Measurements from ENCODE around the gene CDKN2D.
"Not testable (repeated sequence)": the region's sequence is repeated elsewhere in the genome, so short reads cannot be mapped to it uniquely, and the experiment has no call there.

DNA sequence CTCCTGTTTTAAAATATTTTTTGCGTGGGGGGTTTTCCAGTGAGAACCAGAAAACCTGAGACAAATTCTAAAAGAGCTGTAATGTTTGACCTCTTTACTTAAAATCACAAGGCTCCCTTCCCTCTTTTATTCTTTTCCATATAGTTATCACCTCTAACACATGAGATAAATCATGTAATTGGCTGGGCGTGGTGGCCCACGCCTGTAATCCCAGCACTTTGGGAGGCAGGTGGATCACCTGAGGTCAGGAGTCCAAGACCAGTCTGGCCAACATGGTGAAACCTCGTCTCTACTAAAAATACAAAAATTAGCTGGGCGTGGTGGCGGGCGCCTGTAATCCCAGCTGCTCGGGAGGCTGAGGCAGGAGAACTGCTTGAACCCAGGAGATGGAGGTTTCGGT lies 17.8 kb downstream of the CDKN2D start:
- TF ChIP-seq, protein P1, sequence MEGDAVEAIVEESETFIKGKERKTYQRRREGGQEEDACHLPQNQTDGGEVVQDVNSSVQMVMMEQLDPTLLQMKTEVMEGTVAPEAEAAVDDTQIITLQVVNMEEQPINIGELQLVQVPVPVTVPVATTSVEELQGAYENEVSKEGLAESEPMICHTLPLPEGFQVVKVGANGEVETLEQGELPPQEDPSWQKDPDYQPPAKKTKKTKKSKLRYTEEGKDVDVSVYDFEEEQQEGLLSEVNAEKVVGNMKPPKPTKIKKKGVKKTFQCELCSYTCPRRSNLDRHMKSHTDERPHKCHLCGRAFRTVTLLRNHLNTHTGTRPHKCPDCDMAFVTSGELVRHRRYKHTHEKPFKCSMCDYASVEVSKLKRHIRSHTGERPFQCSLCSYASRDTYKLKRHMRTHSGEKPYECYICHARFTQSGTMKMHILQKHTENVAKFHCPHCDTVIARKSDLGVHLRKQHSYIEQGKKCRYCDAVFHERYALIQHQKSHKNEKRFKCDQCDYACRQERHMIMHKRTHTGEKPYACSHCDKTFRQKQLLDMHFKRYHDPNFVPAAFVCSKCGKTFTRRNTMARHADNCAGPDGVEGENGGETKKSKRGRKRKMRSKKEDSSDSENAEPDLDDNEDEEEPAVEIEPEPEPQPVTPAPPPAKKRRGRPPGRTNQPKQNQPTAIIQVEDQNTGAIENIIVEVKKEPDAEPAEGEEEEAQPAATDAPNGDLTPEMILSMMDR (IDR thresholded peaks at IDR 0.05 in 2 of 3, conservative IDR thresholded peaks at IDR 0.05 in 1 of 3; ENCODE audit: borderline replicate concordance in 1 of 3, insufficient read depth in 1 of 3, low read depth in 2 of 3, low read length in 2 of 3) = not testable (repeated sequence)
- TF ChIP-seq POLR2AphosphoS5 (IDR thresholded peaks at IDR 0.05; ENCODE audit: low read depth, low read length); EZH2phosphoT487 (IDR thresholded peaks at IDR 0.05; ENCODE audit: borderline replicate concordance); CBX3 (IDR thresholded peaks at IDR 0.05; ENCODE audit: low read depth); FOSL1 (IDR thresholded peaks at IDR 0.05; ENCODE audit: low read depth); EZH2 (IDR thresholded peaks at IDR 0.05); RAD21 (IDR thresholded peaks at IDR 0.05; ENCODE audit: low read depth): not testable (repeated sequence)
- TF ChIP-seq, protein P2, sequence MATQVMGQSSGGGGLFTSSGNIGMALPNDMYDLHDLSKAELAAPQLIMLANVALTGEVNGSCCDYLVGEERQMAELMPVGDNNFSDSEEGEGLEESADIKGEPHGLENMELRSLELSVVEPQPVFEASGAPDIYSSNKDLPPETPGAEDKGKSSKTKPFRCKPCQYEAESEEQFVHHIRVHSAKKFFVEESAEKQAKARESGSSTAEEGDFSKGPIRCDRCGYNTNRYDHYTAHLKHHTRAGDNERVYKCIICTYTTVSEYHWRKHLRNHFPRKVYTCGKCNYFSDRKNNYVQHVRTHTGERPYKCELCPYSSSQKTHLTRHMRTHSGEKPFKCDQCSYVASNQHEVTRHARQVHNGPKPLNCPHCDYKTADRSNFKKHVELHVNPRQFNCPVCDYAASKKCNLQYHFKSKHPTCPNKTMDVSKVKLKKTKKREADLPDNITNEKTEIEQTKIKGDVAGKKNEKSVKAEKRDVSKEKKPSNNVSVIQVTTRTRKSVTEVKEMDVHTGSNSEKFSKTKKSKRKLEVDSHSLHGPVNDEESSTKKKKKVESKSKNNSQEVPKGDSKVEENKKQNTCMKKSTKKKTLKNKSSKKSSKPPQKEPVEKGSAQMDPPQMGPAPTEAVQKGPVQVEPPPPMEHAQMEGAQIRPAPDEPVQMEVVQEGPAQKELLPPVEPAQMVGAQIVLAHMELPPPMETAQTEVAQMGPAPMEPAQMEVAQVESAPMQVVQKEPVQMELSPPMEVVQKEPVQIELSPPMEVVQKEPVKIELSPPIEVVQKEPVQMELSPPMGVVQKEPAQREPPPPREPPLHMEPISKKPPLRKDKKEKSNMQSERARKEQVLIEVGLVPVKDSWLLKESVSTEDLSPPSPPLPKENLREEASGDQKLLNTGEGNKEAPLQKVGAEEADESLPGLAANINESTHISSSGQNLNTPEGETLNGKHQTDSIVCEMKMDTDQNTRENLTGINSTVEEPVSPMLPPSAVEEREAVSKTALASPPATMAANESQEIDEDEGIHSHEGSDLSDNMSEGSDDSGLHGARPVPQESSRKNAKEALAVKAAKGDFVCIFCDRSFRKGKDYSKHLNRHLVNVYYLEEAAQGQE (IDR thresholded peaks at IDR 0.05; ENCODE audit: low read depth) = not testable (repeated sequence)
- TF ChIP-seq, protein P3, sequence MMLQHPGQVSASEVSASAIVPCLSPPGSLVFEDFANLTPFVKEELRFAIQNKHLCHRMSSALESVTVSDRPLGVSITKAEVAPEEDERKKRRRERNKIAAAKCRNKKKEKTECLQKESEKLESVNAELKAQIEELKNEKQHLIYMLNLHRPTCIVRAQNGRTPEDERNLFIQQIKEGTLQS (IDR thresholded peaks at IDR 0.05) = not testable (repeated sequence)

Measured in HCT116 (cell line).